NCI-H774 (cell line): ENCODE results near the gene LIMS1.
A peak's percentile ranks its signal among the peaks of the same experiment; 100 is the strongest.
"Not testable (repeated sequence)": the region's sequence is repeated elsewhere in the genome, so short reads cannot be mapped to it uniquely, and the experiment has no call there.

ENCODE experiments used
- DNase-seq: peaks from one replicate; lab custom pipeline; 2025; lab: John Stamatoyannopoulos, UW

The LIMS1 gene, protein sequence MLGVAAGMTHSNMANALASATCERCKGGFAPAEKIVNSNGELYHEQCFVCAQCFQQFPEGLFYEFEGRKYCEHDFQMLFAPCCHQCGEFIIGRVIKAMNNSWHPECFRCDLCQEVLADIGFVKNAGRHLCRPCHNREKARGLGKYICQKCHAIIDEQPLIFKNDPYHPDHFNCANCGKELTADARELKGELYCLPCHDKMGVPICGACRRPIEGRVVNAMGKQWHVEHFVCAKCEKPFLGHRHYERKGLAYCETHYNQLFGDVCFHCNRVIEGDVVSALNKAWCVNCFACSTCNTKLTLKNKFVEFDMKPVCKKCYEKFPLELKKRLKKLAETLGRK

DNA sequence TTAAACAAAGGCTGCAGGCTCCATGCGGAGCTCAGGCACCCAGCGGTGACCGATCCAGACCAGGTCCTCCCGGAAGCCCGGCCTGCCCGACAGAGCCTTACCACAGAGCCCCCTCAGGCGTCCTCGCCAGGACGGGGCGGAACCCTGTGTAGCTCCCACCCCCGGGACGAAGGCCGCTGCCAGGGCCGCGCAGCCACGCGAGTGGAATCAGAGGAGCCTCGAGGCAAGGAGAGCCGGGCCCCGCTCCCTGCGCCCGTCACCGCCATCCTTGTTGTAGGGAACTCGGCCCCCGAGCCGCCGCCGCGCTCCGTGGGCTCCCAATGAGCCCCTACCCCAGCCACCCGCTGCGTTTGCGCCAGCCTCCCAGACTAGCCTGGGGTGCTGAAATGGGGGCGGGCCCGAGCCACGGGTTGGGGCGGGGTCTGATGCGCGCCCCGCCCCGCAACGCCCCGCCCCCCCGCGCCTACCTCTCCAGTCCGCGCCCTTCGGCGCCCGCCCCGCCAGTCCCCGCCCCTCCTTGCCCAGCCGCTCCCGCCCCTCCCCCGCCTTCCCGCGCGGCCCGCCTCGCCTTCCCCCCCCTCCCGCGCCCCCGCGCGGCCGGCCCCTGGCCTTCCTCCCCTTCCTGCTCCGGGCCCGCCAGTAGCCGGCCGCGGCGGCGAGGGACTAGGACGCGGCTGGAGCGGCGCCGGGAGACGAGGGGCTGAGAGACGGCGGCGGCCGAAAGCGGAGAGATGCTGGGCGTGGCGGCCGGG lies at the start of gene LIMS1:
Gene LIMS1, plus strand, starts transcription at position 639 of the 752 bp plus-strand sequence. Its CDS starts 93 bp downstream, at position 732.
- peak; percentile 85 for DNase-seq

DNA sequence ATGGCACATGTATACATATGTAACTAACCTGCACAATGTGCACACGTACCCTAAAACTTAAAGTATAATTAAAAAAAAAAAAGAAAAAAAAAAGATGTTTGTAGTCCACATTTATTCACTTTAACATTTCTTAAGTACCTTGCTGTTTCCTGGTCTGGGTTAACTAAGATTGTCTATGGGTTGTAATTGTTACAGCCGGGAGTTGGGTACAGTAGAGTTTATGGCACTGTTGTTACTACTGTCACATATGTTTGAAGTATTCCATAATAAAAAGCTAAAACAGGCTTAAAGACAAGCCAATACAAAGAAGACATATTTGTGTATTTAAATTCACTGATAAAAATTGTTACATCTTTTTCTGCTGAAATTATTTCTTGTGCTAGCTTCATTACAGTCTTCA lies 49.0 kb upstream of the LIMS1 start:
- no peak for DNase-seq

GRCh38 chr2:108490506-108491122 lies 43.7 kb upstream of the LIMS1 start:
- DNase-seq = no peak

DNA sequence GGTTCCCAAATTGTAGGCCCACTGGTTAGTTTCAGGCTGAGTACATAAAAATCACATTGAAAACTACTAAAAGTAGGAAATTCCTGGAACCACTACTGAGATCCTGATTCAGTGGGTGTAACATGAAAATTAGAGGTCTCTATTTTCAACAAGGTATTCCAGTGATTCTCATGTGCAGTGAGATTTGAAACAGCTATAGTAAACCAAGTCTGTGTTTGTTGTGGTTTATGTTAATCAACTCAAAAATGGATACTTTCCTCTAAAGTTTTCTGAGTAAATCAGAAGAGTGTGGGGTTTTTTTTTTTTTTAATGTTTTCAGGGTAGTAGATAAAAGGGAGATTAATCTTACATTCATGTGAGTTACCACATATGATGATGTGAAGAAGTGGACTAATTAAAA lies 42.4 kb upstream of the LIMS1 start:
- DNase-seq = no peak

DNA sequence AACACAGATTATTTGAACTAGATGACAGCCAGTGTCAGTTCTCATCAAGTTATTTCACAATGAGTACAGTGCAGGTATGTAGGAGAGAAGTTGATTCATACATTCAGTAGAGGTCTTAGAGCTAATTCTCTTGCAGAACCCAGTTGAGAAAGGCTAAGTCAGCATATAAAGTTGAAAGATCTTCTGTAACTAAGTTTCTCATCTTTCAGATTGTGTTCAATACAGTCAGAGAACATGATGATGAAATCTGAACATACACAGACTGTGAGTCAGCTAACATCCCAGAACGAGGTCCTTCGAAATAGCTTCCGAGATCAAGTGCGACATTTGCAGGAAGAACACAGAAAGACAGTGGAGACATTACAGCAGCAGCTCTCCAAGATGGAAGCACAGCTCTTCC lies 41.9 kb upstream of the LIMS1 start:
- DNase-seq = no peak

DNA sequence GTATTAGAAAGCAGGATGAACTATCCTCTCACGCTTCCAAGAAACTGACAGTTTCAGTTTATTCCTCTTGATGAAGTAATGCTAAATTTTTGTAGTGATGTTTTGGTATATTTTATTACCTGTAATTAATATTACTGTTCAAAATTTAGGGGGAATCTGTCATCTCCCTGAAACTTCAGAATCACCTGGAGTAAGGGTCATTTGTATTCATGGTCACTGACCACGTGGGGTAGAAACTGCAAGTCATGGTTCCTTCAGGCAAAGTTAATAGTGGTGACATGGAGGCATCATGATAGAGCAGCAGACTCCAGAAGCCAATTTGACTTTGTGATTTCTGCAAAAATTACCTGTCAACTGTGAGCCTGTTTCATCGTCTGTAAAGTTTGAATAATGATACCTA lies 38.1 kb upstream of the LIMS1 start:
- DNase-seq = not testable (repeated sequence)

- not testable (repeated sequence) for DNase-seq
Measured at GRCh38 chr2:108507620-108508019, 26.6 kb upstream of the LIMS1 start.

DNA sequence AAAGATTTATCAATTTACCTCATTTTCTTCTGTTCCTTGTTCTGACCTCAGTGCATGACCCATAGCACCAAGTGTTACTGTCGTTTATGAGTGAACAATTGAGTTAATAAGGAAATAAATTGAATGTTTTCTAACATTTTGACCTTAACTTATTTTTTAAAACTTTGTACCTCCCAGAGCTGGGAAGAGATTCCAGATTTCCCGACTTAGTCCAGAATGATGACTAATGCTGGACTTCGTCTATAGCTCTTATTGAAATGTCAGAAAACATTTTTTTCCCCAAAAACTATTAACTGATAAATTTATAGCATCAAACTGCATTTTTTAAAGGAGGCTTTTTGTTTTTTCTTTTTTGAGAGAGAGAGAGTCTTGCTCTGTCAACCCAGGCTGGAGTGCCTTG lies 21.8 kb upstream of the LIMS1 start:
- not testable (repeated sequence) for DNase-seq

DNA sequence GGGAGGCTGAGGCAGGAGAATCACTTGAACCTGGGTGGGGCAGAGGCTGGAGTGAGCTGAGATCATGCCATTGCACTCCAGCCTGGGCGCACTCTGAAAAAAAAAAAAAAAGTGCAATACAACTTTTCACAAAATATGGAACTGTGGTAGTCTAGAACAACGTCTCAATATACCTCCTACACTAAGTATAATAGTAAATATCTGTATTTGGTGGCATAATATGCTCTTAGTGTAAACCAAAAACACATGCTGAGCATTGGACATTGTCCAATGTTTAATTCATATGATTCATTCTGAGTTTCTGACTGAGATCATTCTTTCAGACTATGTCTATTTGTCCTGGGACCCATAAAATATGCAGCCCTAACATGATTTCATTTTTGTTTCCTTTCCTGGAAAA lies 19.8 kb upstream of the LIMS1 start:
- DNase-seq = not testable (repeated sequence)

- not testable (repeated sequence) for DNase-seq
Measured at GRCh38 chr2:108524688-108525087, 9.6 kb upstream of the LIMS1 start.

GRCh38 chr2:108525258-108525657 lies 9.0 kb upstream of the LIMS1 start:
- DNase-seq = not testable (repeated sequence)

- DNase-seq = no peak
Measured at GRCh38 chr2:108531674-108532055, 2.6 kb upstream of the LIMS1 start.

DNA sequence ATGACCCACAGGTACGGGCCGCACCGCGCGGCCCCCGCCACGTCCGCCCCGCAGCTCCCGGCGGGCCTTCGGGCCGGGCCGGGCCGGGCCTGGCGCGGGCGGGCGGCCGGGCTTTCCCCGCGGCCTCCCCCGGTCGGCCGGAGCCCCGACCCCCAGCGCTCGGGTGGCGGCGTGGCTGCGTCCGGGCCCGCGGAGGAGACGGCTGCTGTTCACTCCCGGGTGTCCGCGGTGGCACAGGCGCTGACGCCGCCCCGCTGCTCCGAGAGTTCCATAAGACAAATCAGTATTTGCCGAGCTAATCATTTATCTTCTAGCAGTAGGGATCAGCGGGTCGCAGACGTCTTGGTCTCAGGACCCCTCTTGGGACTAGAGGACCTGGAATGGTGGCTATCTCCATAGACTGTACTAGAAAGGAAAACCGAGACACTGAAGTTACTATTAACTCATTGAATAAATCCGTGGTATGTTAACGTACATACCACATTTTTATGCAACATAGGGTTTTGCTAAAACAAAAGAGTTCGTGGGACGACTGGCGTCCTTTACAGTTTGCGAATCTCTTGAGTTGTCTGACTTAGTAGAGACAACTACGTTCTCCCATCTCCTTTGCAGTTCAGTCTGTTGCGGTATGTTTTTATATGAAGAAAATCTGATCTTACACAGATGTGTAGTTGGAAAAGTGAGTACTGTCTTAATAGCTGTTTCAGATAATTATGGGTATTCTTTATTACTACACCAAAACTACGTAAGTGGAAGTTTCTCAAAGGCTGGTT lies 500 bp downstream of the LIMS1 start:
- no peak for DNase-seq

- no peak for DNase-seq
Measured at GRCh38 chr2:108535357-108535631, 1.0 kb downstream of the LIMS1 start.

- no peak for DNase-seq
Measured at GRCh38 chr2:108536133-108536780, 2.0 kb downstream of the LIMS1 start.

GRCh38 chr2:108536911-108537310 lies 2.6 kb downstream of the LIMS1 start:
- DNase-seq = no peak

DNA sequence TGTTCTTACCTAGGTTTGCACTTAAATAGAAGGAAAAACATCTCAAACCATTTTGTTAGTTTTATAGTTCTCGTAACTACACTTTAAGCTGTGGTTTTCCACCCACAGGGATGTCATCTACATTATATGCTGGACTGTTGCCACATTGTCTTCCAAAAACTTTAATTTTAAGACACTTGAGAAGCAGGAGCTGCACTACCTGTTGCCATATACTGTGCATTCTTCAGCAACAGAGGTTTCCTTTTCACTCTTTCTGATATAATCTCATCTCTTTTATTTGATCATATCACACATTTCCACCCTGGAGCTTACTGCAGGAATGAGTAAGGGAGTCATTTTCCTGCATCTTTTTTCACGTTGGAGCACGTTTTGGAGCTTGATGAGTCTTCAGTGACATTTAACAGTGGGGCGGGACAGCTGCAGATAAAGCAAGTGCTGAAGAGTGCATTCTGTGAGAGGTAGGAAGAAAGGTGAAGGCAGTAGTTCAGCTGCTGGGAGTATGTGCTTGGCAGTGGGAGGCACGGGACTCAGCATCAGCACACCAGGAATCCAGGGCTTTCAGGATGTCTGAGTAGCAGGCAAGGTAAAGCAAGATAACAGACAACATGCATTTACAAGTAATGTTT lies 3.8 kb downstream of the LIMS1 start:
- no peak for DNase-seq

DNA sequence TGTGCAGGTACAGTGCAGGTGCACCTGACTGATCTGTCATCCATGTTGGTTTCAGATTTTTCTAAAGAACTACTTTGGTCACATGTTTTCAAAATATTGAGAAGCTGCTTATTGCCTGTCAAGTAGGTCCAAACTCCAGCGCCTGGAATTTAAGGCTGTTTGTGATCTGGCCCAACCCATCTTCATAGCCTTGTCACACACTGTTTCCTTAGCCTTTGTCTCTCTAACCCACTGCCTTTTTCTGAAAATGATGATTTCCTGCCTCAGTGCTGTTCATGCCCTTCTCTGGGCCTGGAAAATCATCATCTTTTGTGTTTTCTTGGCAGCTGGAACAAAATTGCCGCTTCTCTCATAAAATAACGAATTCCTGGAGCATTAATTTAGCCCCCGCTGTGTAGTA lies 7.2 kb downstream of the LIMS1 start:
- no peak for DNase-seq

- no peak for DNase-seq
Measured at GRCh38 chr2:108542071-108542470, 7.8 kb downstream of the LIMS1 start.

DNA sequence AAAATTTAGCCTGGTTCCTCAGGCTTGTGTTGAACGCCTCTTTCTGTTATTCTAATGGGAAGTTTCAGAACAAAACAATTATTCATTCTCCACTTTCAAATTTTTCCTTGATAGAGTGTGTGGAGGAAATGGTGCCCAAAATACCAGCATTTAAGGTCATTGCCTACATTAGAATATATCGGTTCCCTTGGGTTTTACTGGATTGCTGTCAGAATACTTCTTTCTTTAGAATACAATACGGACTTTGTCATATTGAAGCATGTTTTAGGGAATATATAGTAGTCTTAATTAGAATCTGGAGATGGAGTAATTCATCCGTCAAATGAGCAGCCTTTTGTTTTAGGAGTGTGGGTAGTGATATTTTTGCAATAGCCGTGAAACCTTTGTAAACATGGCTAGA lies 13.3 kb downstream of the LIMS1 start:
- DNase-seq = no peak

DNA sequence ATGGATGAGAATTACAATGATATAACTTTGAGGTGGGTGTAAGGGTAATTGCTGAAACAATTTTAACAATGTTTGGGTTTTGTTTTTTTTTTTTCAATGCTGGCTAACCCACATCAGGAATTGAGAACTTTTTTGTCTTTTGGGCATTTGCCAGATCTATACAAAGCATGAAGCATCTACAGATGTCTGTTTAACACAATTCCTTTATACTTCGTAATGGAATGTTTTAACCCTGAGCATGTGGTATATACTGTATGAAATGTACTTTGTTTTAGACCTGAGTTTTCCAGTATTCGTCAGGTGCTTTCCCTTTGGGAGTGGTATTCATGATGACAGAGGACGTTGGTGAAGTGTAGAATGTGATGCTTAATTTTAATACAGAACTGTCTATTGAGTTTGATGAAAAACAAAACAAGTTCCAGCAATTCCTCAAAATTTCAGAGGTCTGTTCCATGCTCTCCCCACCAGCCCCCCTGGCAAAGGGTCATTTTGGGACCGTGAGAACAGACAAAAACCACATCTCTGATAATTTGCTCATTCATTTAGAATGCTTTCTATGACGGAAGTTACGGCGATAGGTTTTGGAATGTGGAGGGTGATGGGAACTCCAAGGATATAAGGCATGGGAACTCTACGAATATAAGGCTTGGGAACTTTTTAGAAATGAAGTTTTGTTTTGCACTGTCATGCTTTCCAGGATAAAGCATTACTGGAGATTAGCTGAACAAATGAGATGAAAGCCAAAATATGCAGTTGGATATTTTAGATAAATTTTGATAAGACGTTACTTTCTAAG lies 14.1 kb downstream of the LIMS1 start:
- DNase-seq = no peak
